Measurements from ENCODE around the gene HNRNPLL. TPM values are rescaled to one million over a fixed set of nuclear protein-coding genes. Genes with fewer than 3 reads are reported as not detected.
"Not testable (repeated sequence)": the region's sequence is repeated elsewhere in the genome, so short reads cannot be mapped to it uniquely, and the experiment has no call there.

Gene HNRNPLL
- total RNA-seq, 1 donor from 2014 or later: 67.7 TPM

- Mint-ChIP-seq H3K4me3 (ENCODE audit: low read depth) (no peak overlapping the region), H3K36me3 (ENCODE audit: low read depth) (peaks cover 32% of the 10 kb centered on the region), H3K9me3 (no peaks in the 10 kb centered on the region), H3K27me3 (ENCODE audit: low read depth) (no peaks in the 10 kb centered on the region), H3K27ac (no peak overlapping the region), H3K4me1 (ENCODE audit: low read depth) (peaks cover 27% of the 10 kb centered on the region)
- intact Hi-C loops (cut with micrococcal nuclease): no loop called here
- no peak for DNase-seq (ENCODE audit: low spot score)
These were observed 47.6 kb downstream of the HNRNPLL start for GRCh38 chr2:38554973-38555595.

- Mint-ChIP-seq H3K27ac (no peak overlapping the region), H3K27me3 (ENCODE audit: low read depth) (no peaks in the 10 kb centered on the region), H3K4me1 (ENCODE audit: low read depth) (peaks cover 35% of the 10 kb centered on the region), H3K9me3 (no peaks in the 10 kb centered on the region), H3K36me3 (ENCODE audit: low read depth) (peaks cover 37% of the 10 kb centered on the region), H3K4me3 (ENCODE audit: low read depth) (no peak overlapping the region)
- no peak for DNase-seq (ENCODE audit: low spot score)
- intact Hi-C loops (cut with micrococcal nuclease): loop anchor here (2.0 kb wide), 1 partner anchor 17 kb away; no protein-coding TSS in a partner anchor
These were observed 49.2 kb downstream of the HNRNPLL start for GRCh38 chr2:38553554-38553953.

DNA sequence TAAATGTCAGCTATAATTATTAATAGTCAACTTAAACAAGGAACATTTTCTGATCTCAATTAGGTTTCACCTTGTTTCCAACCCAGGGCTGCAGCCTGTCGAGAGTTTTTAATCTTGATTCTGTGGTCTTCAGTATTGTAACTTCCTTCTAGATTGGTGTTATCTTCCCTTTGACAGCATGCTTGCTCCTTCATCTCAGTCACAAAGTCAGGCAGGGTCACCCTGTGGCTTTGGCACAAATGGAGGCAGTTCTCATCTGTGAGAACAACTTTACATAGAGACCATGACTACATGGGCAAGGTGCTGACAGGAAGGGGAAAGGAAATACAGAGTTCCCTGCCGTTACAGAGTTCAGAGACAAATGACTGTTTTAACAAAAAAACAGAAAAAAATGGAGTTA is 50.5 kb downstream of the HNRNPLL start:
- intact Hi-C loops (cut with micrococcal nuclease): loop anchor here (2.0 kb wide), 1 partner anchor 19 kb away; no protein-coding TSS in a partner anchor
- Mint-ChIP-seq H3K27ac (peak overlapping the region; percentile 67), H3K9me3 (no peaks in the 10 kb centered on the region), H3K27me3 (ENCODE audit: low read depth) (no peaks in the 10 kb centered on the region), H3K4me3 (ENCODE audit: low read depth) (no peak overlapping the region), H3K36me3 (ENCODE audit: low read depth) (peaks cover 34% of the 10 kb centered on the region), H3K4me1 (ENCODE audit: low read depth) (peaks cover 35% of the 10 kb centered on the region)
- DNase-seq (ENCODE audit: low spot score): no peak

DNA sequence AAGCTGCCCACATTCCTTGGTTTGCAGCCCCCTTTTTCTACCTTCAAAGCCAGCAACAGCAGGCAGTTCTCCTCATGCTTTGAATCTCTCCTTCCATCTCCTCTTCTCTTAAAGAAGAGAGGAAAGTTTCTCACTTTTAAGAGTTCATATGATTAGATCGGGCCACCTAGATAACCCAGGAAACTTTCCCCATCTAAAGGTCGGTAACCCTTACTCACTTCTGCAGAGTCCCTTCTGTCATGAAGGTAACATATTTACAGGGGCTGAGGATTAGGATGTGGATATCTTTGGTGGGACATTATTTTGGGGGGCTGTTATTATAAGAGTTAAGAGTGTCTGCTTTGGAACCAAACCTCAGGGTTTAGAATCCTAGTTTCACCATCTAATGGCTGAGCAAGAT is 51.0 kb downstream of the HNRNPLL start:
- DNase-seq (ENCODE audit: low spot score): no peak
- Mint-ChIP-seq H3K27me3 (ENCODE audit: low read depth) (no peaks in the 10 kb centered on the region), H3K9me3 (no peaks in the 10 kb centered on the region), H3K4me1 (ENCODE audit: low read depth) (peaks cover 35% of the 10 kb centered on the region), H3K4me3 (ENCODE audit: low read depth) (no peak overlapping the region), H3K27ac (peak overlapping the region; percentile 67), H3K36me3 (ENCODE audit: low read depth) (peaks cover 34% of the 10 kb centered on the region)
- intact Hi-C loops (cut with micrococcal nuclease): loop anchor here (1.0 to 2.0 kb wide), 2 partner anchors 8 to 19 kb away; no protein-coding TSS in a partner anchor

- intact Hi-C loops (cut with micrococcal nuclease): loop anchor here (1.0 kb wide), 1 partner anchor 8 kb away; no protein-coding TSS in a partner anchor
- Mint-ChIP-seq H3K36me3 (ENCODE audit: low read depth) (peaks cover 30% of the 10 kb centered on the region), H3K9me3 (no peaks in the 10 kb centered on the region), H3K4me1 (ENCODE audit: low read depth) (peaks cover 36% of the 10 kb centered on the region), H3K4me3 (ENCODE audit: low read depth) (no peak overlapping the region), H3K27ac (no peak overlapping the region), H3K27me3 (ENCODE audit: low read depth) (no peaks in the 10 kb centered on the region)
- no peak for DNase-seq (ENCODE audit: low spot score)
These were observed 51.6 kb downstream of the HNRNPLL start for GRCh38 chr2:38551171-38551570.

DNA sequence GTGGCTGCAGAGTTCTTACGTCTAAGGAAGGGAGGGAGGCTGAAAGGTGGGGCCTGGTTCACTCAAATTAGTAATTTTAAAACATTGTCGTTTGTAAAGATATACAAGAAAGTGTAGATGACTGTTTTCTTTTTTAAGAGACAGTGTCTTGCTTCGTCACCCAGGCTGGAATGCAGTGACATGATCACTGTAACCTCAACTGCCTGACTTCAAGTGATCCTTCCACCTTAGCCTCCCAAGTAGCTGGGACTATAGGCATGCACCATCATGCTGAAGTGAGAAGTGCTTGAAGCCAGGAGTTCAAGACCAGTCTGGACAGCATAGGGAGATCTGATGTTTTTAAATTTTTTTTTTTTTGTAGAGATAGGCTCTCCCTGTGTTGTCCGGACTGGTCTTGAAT is 52.9 kb downstream of the HNRNPLL start:
- no peak overlapping the region for H3K27ac Mint-ChIP-seq
- no peak overlapping the region for H3K4me3 Mint-ChIP-seq (ENCODE audit: low read depth)
- H3K36me3 Mint-ChIP-seq (ENCODE audit: low read depth): peaks cover 29% of the 10 kb centered on the region
- H3K9me3 Mint-ChIP-seq: no peaks in the 10 kb centered on the region
- intact Hi-C loops (cut with micrococcal nuclease): no loop called here
- no peaks in the 10 kb centered on the region for H3K27me3 Mint-ChIP-seq (ENCODE audit: low read depth)
- no peak for DNase-seq (ENCODE audit: low spot score)
- peaks cover 31% of the 10 kb centered on the region for H3K4me1 Mint-ChIP-seq (ENCODE audit: low read depth)

DNA sequence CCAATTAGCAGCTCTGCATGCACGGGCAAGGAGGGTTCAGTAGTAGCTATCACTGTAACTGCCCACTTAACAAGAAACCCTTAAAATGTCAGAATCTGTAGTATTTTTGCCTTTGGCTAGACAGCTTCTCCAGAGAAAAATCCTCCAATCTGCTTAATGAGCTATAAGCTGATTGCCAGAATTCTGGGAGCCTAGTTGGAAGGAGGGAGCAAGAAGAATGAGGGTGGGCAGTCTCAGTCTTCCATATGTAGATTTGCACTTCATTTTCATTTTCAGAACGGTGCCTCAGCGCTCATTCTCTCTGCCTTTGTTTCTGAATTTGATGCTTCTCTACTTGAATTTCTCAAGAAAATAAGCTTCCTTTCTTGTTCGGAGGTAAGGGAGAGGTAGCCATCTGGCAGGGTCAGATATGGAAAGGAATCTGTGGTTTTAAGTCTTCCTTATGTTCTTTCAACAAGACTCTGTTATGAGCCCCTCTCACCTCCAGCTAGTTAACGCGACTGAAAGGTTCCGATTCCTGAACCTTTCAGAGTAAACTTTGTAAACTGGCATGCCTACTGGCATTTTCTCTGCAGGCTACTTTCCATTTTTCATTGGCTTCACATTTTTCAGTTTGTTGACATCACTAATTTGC is 53.5 kb downstream of the HNRNPLL start:
- no peak overlapping the region for H3K27ac Mint-ChIP-seq
- H3K36me3 Mint-ChIP-seq (ENCODE audit: low read depth): peaks cover 25% of the 10 kb centered on the region
- intact Hi-C loops (cut with micrococcal nuclease): no loop called here
- no peak for DNase-seq (ENCODE audit: low spot score)
- H3K27me3 Mint-ChIP-seq (ENCODE audit: low read depth): no peaks in the 10 kb centered on the region
- H3K4me3 Mint-ChIP-seq (ENCODE audit: low read depth): no peak overlapping the region
- no peaks in the 10 kb centered on the region for H3K9me3 Mint-ChIP-seq
- H3K4me1 Mint-ChIP-seq (ENCODE audit: low read depth): peaks cover 32% of the 10 kb centered on the region

DNA sequence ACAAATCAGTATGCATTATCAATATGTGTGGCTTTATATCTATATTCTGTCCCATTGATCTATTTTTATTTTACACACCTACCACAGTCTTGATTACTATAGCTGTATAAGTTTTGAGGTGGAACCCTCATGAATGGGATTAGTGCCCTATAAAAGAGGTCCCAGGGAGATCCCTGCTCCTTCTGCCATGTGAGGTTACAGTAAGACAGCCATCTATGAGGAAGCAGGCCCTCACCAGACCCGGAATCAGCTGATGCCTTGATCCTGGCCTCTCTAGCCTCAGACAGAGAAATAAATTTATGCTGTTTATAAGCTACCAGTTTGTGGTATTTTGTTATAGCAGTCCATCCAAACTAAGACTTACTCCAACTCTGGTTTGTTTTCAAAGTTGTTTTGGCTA is 54.9 kb downstream of the HNRNPLL start:
- intact Hi-C loops (cut with micrococcal nuclease): no loop called here
- H3K27ac Mint-ChIP-seq: no peak overlapping the region
- H3K4me1 Mint-ChIP-seq (ENCODE audit: low read depth): peaks cover 35% of the 10 kb centered on the region
- no peak for DNase-seq (ENCODE audit: low spot score)
- no peaks in the 10 kb centered on the region for H3K9me3 Mint-ChIP-seq
- H3K4me3 Mint-ChIP-seq (ENCODE audit: low read depth): no peak overlapping the region
- H3K36me3 Mint-ChIP-seq (ENCODE audit: low read depth): peaks cover 25% of the 10 kb centered on the region
- H3K27me3 Mint-ChIP-seq (ENCODE audit: low read depth): no peaks in the 10 kb centered on the region

- intact Hi-C loops (cut with micrococcal nuclease): no loop called here
- no peak for DNase-seq (ENCODE audit: low spot score)
- no peak overlapping the region for H3K4me3 Mint-ChIP-seq (ENCODE audit: low read depth)
- peaks cover 3% of the 10 kb centered on the region for H3K27me3 Mint-ChIP-seq (ENCODE audit: low read depth)
- H3K36me3 Mint-ChIP-seq (ENCODE audit: low read depth): peaks cover 19% of the 10 kb centered on the region
- H3K27ac Mint-ChIP-seq: no peak overlapping the region
- H3K9me3 Mint-ChIP-seq: no peaks in the 10 kb centered on the region
- H3K4me1 Mint-ChIP-seq (ENCODE audit: low read depth): peaks cover 33% of the 10 kb centered on the region
These were observed 56.1 kb downstream of the HNRNPLL start for GRCh38 chr2:38546585-38546984.

- no peak overlapping the region for H3K27ac Mint-ChIP-seq
- H3K4me3 Mint-ChIP-seq (ENCODE audit: low read depth): no peak overlapping the region
- peaks cover 15% of the 10 kb centered on the region for H3K36me3 Mint-ChIP-seq (ENCODE audit: low read depth)
- H3K9me3 Mint-ChIP-seq: no peaks in the 10 kb centered on the region
- intact Hi-C loops (cut with micrococcal nuclease): no loop called here
- H3K4me1 Mint-ChIP-seq (ENCODE audit: low read depth): peaks cover 28% of the 10 kb centered on the region
- H3K27me3 Mint-ChIP-seq (ENCODE audit: low read depth): peaks cover 3% of the 10 kb centered on the region
- DNase-seq (ENCODE audit: low spot score): no peak
These were observed 56.7 kb downstream of the HNRNPLL start for GRCh38 chr2:38546064-38546463.

- not testable (repeated sequence) for H3K4me3 Mint-ChIP-seq (ENCODE audit: low read depth); H3K36me3 Mint-ChIP-seq (ENCODE audit: low read depth); H3K9me3 Mint-ChIP-seq; DNase-seq (ENCODE audit: low spot score)
- intact Hi-C loops (cut with micrococcal nuclease): loop anchor here (2.0 kb wide), 3 partner anchors 37 to 181 kb away; no protein-coding TSS in a partner anchor
- peak overlapping the region; percentile 29 for H3K27ac Mint-ChIP-seq
- H3K4me1 Mint-ChIP-seq (ENCODE audit: low read depth): peaks cover 17% of the 10 kb centered on the region
- H3K27me3 Mint-ChIP-seq (ENCODE audit: low read depth): peaks cover 23% of the 10 kb centered on the region
These were observed 60.5 kb downstream of the HNRNPLL start for GRCh38 chr2:38542248-38542631.

GRCh38 chr2:38540580-38541286 is 62.0 kb downstream of the HNRNPLL start:
- DNase-seq (ENCODE audit: low spot score): no peak
- Mint-ChIP-seq H3K9me3 (no peaks in the 10 kb centered on the region), H3K36me3 (ENCODE audit: low read depth) (no peaks in the 10 kb centered on the region), H3K4me3 (ENCODE audit: low read depth) (no peak overlapping the region), H3K4me1 (ENCODE audit: low read depth) (peaks cover 16% of the 10 kb centered on the region), H3K27ac (no peak overlapping the region), H3K27me3 (ENCODE audit: low read depth) (peaks cover 23% of the 10 kb centered on the region)
- intact Hi-C loops (cut with micrococcal nuclease): no loop called here

DNA sequence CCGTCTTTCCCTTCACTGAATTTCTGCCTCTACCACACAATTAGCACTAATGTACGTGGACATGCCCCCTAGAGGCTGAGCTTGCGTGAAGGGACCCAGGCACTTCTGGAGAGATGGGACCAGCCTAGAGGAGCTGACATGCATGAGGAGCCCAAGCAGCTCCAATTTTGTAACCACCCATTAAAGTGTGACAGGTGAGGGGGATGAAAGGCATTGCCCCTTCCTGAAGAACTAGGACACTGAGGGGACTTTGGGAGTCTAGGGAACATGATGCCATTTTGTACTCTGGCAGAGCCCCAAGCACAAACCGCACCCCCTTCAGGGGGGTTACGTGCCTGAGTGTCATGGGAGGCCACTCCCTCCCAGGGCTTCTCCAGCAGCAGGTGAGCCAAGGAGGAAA is 63.6 kb downstream of the HNRNPLL start:
- H3K4me1 Mint-ChIP-seq (ENCODE audit: low read depth): peaks cover 14% of the 10 kb centered on the region
- intact Hi-C loops (cut with micrococcal nuclease): loop anchor here (5.0 kb wide), 1 partner anchor 203 kb away; no protein-coding TSS in a partner anchor
- H3K27ac Mint-ChIP-seq: no peak overlapping the region
- peaks cover 25% of the 10 kb centered on the region for H3K27me3 Mint-ChIP-seq (ENCODE audit: low read depth)
- H3K36me3 Mint-ChIP-seq (ENCODE audit: low read depth): no peaks in the 10 kb centered on the region
- H3K9me3 Mint-ChIP-seq: no peaks in the 10 kb centered on the region
- no peak overlapping the region for H3K4me3 Mint-ChIP-seq (ENCODE audit: low read depth)
- no peak for DNase-seq (ENCODE audit: low spot score)
